ENCODE data around the gene APOD. TPM values are rescaled to one million over a fixed set of nuclear protein-coding genes. Genes with fewer than 3 reads are reported as not detected.

APOD gene
- total and polyA plus RNA-seq, 2 of the 8 experiments (the other 6 are each of a cell fraction or from before 2014, with no cell fraction given) = not detected

- TF ChIP-seq, protein P1, sequence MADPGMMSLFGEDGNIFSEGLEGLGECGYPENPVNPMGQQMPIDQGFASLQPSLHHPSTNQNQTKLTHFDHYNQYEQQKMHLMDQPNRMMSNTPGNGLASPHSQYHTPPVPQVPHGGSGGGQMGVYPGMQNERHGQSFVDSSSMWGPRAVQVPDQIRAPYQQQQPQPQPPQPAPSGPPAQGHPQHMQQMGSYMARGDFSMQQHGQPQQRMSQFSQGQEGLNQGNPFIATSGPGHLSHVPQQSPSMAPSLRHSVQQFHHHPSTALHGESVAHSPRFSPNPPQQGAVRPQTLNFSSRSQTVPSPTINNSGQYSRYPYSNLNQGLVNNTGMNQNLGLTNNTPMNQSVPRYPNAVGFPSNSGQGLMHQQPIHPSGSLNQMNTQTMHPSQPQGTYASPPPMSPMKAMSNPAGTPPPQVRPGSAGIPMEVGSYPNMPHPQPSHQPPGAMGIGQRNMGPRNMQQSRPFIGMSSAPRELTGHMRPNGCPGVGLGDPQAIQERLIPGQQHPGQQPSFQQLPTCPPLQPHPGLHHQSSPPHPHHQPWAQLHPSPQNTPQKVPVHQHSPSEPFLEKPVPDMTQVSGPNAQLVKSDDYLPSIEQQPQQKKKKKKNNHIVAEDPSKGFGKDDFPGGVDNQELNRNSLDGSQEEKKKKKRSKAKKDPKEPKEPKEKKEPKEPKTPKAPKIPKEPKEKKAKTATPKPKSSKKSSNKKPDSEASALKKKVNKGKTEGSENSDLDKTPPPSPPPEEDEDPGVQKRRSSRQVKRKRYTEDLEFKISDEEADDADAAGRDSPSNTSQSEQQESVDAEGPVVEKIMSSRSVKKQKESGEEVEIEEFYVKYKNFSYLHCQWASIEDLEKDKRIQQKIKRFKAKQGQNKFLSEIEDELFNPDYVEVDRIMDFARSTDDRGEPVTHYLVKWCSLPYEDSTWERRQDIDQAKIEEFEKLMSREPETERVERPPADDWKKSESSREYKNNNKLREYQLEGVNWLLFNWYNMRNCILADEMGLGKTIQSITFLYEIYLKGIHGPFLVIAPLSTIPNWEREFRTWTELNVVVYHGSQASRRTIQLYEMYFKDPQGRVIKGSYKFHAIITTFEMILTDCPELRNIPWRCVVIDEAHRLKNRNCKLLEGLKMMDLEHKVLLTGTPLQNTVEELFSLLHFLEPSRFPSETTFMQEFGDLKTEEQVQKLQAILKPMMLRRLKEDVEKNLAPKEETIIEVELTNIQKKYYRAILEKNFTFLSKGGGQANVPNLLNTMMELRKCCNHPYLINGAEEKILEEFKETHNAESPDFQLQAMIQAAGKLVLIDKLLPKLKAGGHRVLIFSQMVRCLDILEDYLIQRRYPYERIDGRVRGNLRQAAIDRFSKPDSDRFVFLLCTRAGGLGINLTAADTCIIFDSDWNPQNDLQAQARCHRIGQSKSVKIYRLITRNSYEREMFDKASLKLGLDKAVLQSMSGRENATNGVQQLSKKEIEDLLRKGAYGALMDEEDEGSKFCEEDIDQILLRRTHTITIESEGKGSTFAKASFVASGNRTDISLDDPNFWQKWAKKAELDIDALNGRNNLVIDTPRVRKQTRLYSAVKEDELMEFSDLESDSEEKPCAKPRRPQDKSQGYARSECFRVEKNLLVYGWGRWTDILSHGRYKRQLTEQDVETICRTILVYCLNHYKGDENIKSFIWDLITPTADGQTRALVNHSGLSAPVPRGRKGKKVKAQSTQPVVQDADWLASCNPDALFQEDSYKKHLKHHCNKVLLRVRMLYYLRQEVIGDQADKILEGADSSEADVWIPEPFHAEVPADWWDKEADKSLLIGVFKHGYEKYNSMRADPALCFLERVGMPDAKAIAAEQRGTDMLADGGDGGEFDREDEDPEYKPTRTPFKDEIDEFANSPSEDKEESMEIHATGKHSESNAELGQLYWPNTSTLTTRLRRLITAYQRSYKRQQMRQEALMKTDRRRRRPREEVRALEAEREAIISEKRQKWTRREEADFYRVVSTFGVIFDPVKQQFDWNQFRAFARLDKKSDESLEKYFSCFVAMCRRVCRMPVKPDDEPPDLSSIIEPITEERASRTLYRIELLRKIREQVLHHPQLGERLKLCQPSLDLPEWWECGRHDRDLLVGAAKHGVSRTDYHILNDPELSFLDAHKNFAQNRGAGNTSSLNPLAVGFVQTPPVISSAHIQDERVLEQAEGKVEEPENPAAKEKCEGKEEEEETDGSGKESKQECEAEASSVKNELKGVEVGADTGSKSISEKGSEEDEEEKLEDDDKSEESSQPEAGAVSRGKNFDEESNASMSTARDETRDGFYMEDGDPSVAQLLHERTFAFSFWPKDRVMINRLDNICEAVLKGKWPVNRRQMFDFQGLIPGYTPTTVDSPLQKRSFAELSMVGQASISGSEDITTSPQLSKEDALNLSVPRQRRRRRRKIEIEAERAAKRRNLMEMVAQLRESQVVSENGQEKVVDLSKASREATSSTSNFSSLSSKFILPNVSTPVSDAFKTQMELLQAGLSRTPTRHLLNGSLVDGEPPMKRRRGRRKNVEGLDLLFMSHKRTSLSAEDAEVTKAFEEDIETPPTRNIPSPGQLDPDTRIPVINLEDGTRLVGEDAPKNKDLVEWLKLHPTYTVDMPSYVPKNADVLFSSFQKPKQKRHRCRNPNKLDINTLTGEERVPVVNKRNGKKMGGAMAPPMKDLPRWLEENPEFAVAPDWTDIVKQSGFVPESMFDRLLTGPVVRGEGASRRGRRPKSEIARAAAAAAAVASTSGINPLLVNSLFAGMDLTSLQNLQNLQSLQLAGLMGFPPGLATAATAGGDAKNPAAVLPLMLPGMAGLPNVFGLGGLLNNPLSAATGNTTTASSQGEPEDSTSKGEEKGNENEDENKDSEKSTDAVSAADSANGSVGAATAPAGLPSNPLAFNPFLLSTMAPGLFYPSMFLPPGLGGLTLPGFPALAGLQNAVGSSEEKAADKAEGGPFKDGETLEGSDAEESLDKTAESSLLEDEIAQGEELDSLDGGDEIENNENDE (IDR thresholded peaks at IDR 0.05; ENCODE audit: insufficient replicate concordance, low read length) = no peak
- TF ChIP-seq POU5F1 (IDR thresholded peaks at IDR 0.05; ENCODE audit: low read depth, low read length) (no peak), KDM5A (IDR thresholded peaks at IDR 0.05; ENCODE audit: low read length) (no peak), CBX5 (IDR thresholded peaks at IDR 0.05; ENCODE audit: low read depth, low read length) (no peak), CTBP2 (IDR thresholded peaks at IDR 0.05; ENCODE audit: borderline replicate concordance, insufficient read depth, insufficient read length, low read length) (no peak), FOSL1 (IDR thresholded peaks at IDR 0.05; ENCODE audit: insufficient read depth, low read depth, low read length) (no peak)
- TF ChIP-seq, protein P2, sequence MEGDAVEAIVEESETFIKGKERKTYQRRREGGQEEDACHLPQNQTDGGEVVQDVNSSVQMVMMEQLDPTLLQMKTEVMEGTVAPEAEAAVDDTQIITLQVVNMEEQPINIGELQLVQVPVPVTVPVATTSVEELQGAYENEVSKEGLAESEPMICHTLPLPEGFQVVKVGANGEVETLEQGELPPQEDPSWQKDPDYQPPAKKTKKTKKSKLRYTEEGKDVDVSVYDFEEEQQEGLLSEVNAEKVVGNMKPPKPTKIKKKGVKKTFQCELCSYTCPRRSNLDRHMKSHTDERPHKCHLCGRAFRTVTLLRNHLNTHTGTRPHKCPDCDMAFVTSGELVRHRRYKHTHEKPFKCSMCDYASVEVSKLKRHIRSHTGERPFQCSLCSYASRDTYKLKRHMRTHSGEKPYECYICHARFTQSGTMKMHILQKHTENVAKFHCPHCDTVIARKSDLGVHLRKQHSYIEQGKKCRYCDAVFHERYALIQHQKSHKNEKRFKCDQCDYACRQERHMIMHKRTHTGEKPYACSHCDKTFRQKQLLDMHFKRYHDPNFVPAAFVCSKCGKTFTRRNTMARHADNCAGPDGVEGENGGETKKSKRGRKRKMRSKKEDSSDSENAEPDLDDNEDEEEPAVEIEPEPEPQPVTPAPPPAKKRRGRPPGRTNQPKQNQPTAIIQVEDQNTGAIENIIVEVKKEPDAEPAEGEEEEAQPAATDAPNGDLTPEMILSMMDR (IDR thresholded peaks at IDR 0.05; ENCODE audit: control extremely low read depth in 1 of 3, insufficient read depth in 1 of 3, low read depth in 1 of 3, low read length in 3 of 3) = no peak
- TF ChIP-seq, protein P3, sequence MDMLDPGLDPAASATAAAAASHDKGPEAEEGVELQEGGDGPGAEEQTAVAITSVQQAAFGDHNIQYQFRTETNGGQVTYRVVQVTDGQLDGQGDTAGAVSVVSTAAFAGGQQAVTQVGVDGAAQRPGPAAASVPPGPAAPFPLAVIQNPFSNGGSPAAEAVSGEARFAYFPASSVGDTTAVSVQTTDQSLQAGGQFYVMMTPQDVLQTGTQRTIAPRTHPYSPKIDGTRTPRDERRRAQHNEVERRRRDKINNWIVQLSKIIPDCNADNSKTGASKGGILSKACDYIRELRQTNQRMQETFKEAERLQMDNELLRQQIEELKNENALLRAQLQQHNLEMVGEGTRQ (IDR thresholded peaks at IDR 0.05; ENCODE audit: low read length) = no peak
Observed at GRCh38 chr3:195565716-195566115, 18.0 kb downstream of the APOD start (continued).
